Keratinocyte (primary cell): ENCODE measurements around the gene LSAMP. TPM values are rescaled to one million over a fixed set of nuclear protein-coding genes. Genes with fewer than 3 reads are reported as not detected.

Source experiments
- DNase-seq: peaks from one replicate; pipeline ENCODE4 v3.0.0-alpha.2; 2011; ENCODE audit warnings: low read depth, missing footprints, low spot score
- FAIRE-seq: peaks from 2 replicates; lab custom pipeline; 2011; peaks lifted over from hg19 to GRCh38; lab: Jason Lieb, UNC
- H2AFZ ChIP-seq: 2 replicates; pipeline ENCODE4 v1.6.0; 2012; ENCODE audit warnings: low read length, control low read depth, inconsistent platforms; ENCODE audit not compliant: control insufficient read depth
- H3K27ac ChIP-seq: 2 replicates; pipeline ENCODE4 v1.5.1; 2011; ENCODE audit warnings: low read length; ENCODE audit not compliant: control insufficient read depth, insufficient read depth
- H3K27me3 ChIP-seq: 3 replicates; pipeline ENCODE4 v1.6.0; 2011; ENCODE audit warnings: low read length; ENCODE audit not compliant: control insufficient read depth, insufficient read depth; ENCODE audit errors: extremely low read depth
- H3K36me3 ChIP-seq, 2 experiments: 2 replicates in 1 of 2; 3 replicates in 1 of 2; pipeline ENCODE4 v1.5.1; 2011; ENCODE audit warnings: low read length in 2 of 2, mild to moderate bottlenecking in 1 of 2; ENCODE audit not compliant: control insufficient read depth in 2 of 2, insufficient read depth in 2 of 2; ENCODE audit errors: extremely low read depth in 1 of 2
- H3K4me1 ChIP-seq: 3 replicates; pipeline ENCODE4 v1.5.1; 2011; ENCODE audit warnings: low read length; ENCODE audit not compliant: control insufficient read depth, insufficient read depth; ENCODE audit errors: extremely low read depth
- H3K4me2 ChIP-seq: 3 replicates; pipeline ENCODE4 v1.6.0; 2011; ENCODE audit warnings: low read depth, low read length; ENCODE audit not compliant: control insufficient read depth, insufficient read depth; ENCODE audit errors: extremely low read depth
- H3K4me3 ChIP-seq, 3 experiments: fragments of 200-600 bp in 1 of 3; sonication (generic) in 1 of 3; 2 replicates in 2 of 3; 3 replicates in 1 of 3; pipeline ENCODE4 v1.5.1; 2011 to 2016; ENCODE audit warnings: low read length in 3 of 3, mild to moderate bottlenecking in 3 of 3, control low read depth in 2 of 3, inconsistent platforms in 1 of 3, low read depth in 1 of 3, mixed read lengths in 1 of 3, mixed run types in 1 of 3, moderate library complexity in 1 of 3; ENCODE audit not compliant: control insufficient read depth in 2 of 3, insufficient read depth in 2 of 3; ENCODE audit errors: extremely low read depth in 1 of 3
- H3K79me2 ChIP-seq: 2 replicates; pipeline ENCODE4 v1.6.0; 2012; ENCODE audit warnings: low read length; ENCODE audit not compliant: control insufficient read depth, insufficient read depth
- H3K9ac ChIP-seq: 3 replicates; pipeline ENCODE4 v1.6.0; 2011; ENCODE audit warnings: low read length; ENCODE audit not compliant: control insufficient read depth, insufficient read depth; ENCODE audit errors: extremely low read depth
- H3K9me1 ChIP-seq: 3 replicates; pipeline ENCODE4 v1.6.0; 2011; ENCODE audit warnings: low read length; ENCODE audit not compliant: control insufficient read depth, insufficient read depth; ENCODE audit errors: extremely low read depth
- H3K9me3 ChIP-seq: 2 replicates; pipeline ENCODE4 v1.5.1; 2012; ENCODE audit warnings: low read depth, low read length; ENCODE audit not compliant: control insufficient read depth
- H4K20me1 ChIP-seq: 3 replicates; pipeline ENCODE4 v1.6.0; 2011; ENCODE audit warnings: low read length; ENCODE audit not compliant: control insufficient read depth, insufficient read depth; ENCODE audit errors: extremely low read depth
- EZH2 ChIP-seq: IDR thresholded peaks from one replicate; pipeline ENCODE4 v1.6.1; 2012; ENCODE audit warnings: inconsistent platforms, mild to moderate bottlenecking, low read length, moderate library complexity
- dilution Hi-C: fragments of 300-500 bp; cut with MboI; formaldehyde crosslinking; loops from one replicate; pipeline ENCODE4 v1.7.0; 2020; ENCODE audit warnings: low sequenced_read_pairs; ENCODE audit not compliant: extremely low pct_ligation_motif_present
- polyA plus RNA-seq, 5 experiments: library from polyadenylated mRNA; depleted of rRNA in 3 of 5; stranded (reverse) in 3 of 5; stranded (forward) in 1 of 5; unstranded in 1 of 5; fragments of >200 nt; gene quantifications; 1 replicate in 1 of 5; 2 replicates in 3 of 5; 3 replicates in 1 of 5; pipeline versions ENCODE4 v1.2.1 to v1.2.3, GENCODE V29; 2011 to 2012; ENCODE audit warnings: missing spikeins in 2 of 5, low read depth in 1 of 5, low replicate concordance in 1 of 5
- TF ChIP-seq, protein P1 (sequence below), 3 experiments: IDR thresholded peaks in 1 of 3; conservative IDR thresholded peaks in 1 of 3; optimal IDR thresholded peaks in 1 of 3; 2 replicates in 2 of 3; 3 replicates in 1 of 3; pipeline versions ENCODE3 to v1.5.1; 2011; ENCODE audit warnings: low read length in 3 of 3, mild to moderate bottlenecking in 3 of 3, moderate library complexity in 2 of 3, control low read depth in 1 of 3, inconsistent platforms in 1 of 3; ENCODE audit not compliant: insufficient read depth in 2 of 3; ENCODE audit errors: extremely low read depth in 1 of 3

Gene LSAMP
- polyA plus RNA-seq, 1 donor (not counting 4 experiments of a cell fraction or from before 2014, with no cell fraction given), result 0.12 TPM

DNA sequence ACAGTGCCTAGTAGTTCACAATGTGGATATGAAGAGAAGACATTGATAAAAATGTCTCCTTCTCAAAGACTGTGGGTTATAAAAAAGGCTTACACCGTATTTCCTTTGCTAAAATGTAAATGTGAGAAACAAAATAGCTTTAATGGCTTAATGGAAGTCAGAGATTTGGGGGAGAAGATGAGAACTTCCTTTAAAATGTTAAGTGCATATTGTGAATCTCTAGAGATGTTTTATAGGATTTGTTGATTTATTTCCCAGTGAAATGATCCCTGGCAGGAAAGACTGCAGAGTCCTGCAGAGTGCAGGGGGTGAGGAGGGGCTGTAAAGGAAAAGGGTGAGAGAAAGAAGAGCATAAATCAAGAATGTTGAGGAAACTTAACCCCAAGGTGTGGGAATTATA lies 516.9 kb downstream of the LSAMP start:
- Histone ChIP-seq H3K4me1 (no peaks in the 10 kb centered on the region), H3K36me3 (no peaks in the 10 kb centered on the region), H3K4me3 (no peak overlapping the region), H2AFZ (no peak overlapping the region), H3K27me3 (peaks cover 2% of the 10 kb centered on the region), H3K9ac (no peak overlapping the region), H3K9me3 (no peaks in the 10 kb centered on the region), H4K20me1 (no peaks in the 10 kb centered on the region), H3K4me2 (no peak overlapping the region), H3K27ac (no peak overlapping the region), H3K79me2 (no peaks in the 10 kb centered on the region), H3K9me1 (no peaks in the 10 kb centered on the region)
- no peak for DNase-seq
- TF ChIP-seq EZH2, result no peak
- TF ChIP-seq, protein P1, sequence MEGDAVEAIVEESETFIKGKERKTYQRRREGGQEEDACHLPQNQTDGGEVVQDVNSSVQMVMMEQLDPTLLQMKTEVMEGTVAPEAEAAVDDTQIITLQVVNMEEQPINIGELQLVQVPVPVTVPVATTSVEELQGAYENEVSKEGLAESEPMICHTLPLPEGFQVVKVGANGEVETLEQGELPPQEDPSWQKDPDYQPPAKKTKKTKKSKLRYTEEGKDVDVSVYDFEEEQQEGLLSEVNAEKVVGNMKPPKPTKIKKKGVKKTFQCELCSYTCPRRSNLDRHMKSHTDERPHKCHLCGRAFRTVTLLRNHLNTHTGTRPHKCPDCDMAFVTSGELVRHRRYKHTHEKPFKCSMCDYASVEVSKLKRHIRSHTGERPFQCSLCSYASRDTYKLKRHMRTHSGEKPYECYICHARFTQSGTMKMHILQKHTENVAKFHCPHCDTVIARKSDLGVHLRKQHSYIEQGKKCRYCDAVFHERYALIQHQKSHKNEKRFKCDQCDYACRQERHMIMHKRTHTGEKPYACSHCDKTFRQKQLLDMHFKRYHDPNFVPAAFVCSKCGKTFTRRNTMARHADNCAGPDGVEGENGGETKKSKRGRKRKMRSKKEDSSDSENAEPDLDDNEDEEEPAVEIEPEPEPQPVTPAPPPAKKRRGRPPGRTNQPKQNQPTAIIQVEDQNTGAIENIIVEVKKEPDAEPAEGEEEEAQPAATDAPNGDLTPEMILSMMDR (optimal IDR thresholded peaks at IDR 0.05 in 1 of 3, IDR thresholded peaks at IDR 0.05 in 1 of 3, conservative IDR thresholded peaks at IDR 0.05 in 1 of 3; ENCODE audit: extremely low read depth in 1 of 3, insufficient read depth in 2 of 3, low read length in 3 of 3), result no peak
- no peak for FAIRE-seq
- dilution Hi-C loops, result no loop called here

DNA sequence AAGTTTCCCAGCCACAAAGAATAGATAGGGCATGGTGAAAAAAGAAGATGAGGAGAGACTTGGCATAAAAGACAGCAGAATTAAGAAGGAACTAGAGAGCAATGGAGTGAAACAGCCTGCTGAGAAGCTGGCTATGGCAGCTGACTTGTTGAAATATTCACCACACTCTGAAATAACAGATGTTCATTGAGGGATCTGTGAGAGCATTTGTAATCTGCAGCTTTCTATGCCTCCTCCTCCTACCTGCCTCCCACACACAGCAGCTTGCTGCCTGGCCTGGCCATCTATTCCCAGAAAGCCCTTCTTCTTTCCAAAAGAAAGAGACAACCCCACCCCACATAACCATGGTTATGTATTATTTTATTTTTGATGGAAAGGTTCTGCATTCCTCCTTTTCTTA lies 518.1 kb downstream of the LSAMP start:
- Histone ChIP-seq H4K20me1 (no peaks in the 10 kb centered on the region), H3K4me3 (no peak overlapping the region), H3K36me3 (no peaks in the 10 kb centered on the region), H3K27me3 (peaks cover 2% of the 10 kb centered on the region), H3K79me2 (no peaks in the 10 kb centered on the region), H3K27ac (no peak overlapping the region), H3K9ac (no peak overlapping the region), H3K4me2 (no peak overlapping the region), H3K9me1 (no peaks in the 10 kb centered on the region), H2AFZ (no peak overlapping the region), H3K4me1 (no peaks in the 10 kb centered on the region), H3K9me3 (no peaks in the 10 kb centered on the region)
- TF ChIP-seq, protein P1 (optimal IDR thresholded peaks at IDR 0.05 in 1 of 3, IDR thresholded peaks at IDR 0.05 in 1 of 3, conservative IDR thresholded peaks at IDR 0.05 in 1 of 3; ENCODE audit: extremely low read depth in 1 of 3, insufficient read depth in 2 of 3, low read length in 3 of 3), result no peak
- TF ChIP-seq EZH2, result no peak
- dilution Hi-C loops, result no loop called here
- FAIRE-seq (no peak), DNase-seq (no peak)
